HAP-1 (cell line): Measurements from ENCODE around the gene CD83.
A peak's percentile ranks its signal among the peaks of the same experiment; 100 is the strongest.
"Not testable (repeated sequence)": the region's sequence is repeated elsewhere in the genome, so short reads cannot be mapped to it uniquely, and the experiment has no call there.

Experiments
- DNase-seq, 2 experiments: peaks; one replicate each; pipeline ENCODE4 v3.0.0-alpha.2; 2016 to 2020; ENCODE audit warnings: low spot score in 2 of 2
- H3K27me3 ChIP-seq: fragments of 250-450 bp; sonication (Bioruptor Pico); 2 replicates; pipeline ENCODE4 v1.5.1; 2020; ENCODE audit warnings: low read depth, mild to moderate bottlenecking, moderate library complexity
- H3K36me3 ChIP-seq: fragments of 250-450 bp; sonication (Bioruptor Pico); replicated peaks from 2 replicates; pipeline ENCODE4 v1.5.1; 2020; ENCODE audit warnings: mild to moderate bottlenecking
- H3K4me1 ChIP-seq: fragments of 250-450 bp; sonication (Bioruptor Pico); 2 replicates; pipeline ENCODE4 v1.5.1; 2020; ENCODE audit warnings: mild to moderate bottlenecking
- H3K4me3 ChIP-seq: fragments of 250-450 bp; sonication (Bioruptor Pico); 2 replicates; pipeline ENCODE4 v1.5.1; 2020; ENCODE audit warnings: mild to moderate bottlenecking, moderate library complexity
- H3K9me3 ChIP-seq: fragments of 250-450 bp; sonication (Bioruptor Pico); 2 replicates; pipeline ENCODE4 v1.5.1; 2020; ENCODE audit warnings: mild to moderate bottlenecking, moderate library complexity
- in situ Hi-C: fragments of 300-500 bp; cut with MboI; formaldehyde crosslinking; loops from 3 replicates; pipeline ENCODE4 v1.14.3; 2020; ENCODE audit warnings: low sequenced_read_pairs, inconsistent platforms, mixed read lengths

The CD83 gene

GRCh38 chr6:14117158-14118090 lies at the start of gene CD83:
Gene CD83 (plus strand): TSS chr6:14117772. CDS start chr6:14117812, 40 bp downstream.
- Histone ChIP-seq H3K36me3 (no peaks in the 10 kb centered on the region), H3K27me3 (no peaks in the 10 kb centered on the region), H3K4me3 (peak within 1 kb of the TSS; percentile 52), H3K9me3 (no peaks in the 10 kb centered on the region), H3K4me1 (no peaks in the 10 kb centered on the region)
- peak; percentile 49 to 64 for DNase-seq
- in situ Hi-C loops: no loop called here

GRCh38 chr6:14068133-14068532 lies 49.4 kb upstream of the CD83 start:
- no peaks in the 10 kb centered on the region for H3K36me3 ChIP-seq
- no peak for DNase-seq
- no peak overlapping the region for H3K4me3 ChIP-seq
- in situ Hi-C loops: loop anchor here (5.0 to 25.0 kb wide), 2 partner anchors 156 to 731 kb away; partner anchors contain the start of gene TBC1D7
- H3K9me3 ChIP-seq: no peaks in the 10 kb centered on the region
- peaks cover 2% of the 10 kb centered on the region; the same call in 1 of the 2 replicates for H3K4me1 ChIP-seq
- H3K27me3 ChIP-seq: no peaks in the 10 kb centered on the region

- Histone ChIP-seq H3K9me3 (no peaks in the 10 kb centered on the region), H3K4me1 (peaks cover 2% of the 10 kb centered on the region; the same call in 1 of the 2 replicates), H3K36me3 (no peaks in the 10 kb centered on the region), H3K4me3 (no peak overlapping the region), H3K27me3 (no peaks in the 10 kb centered on the region)
- in situ Hi-C loops: loop anchor here (5.0 to 25.0 kb wide), 2 partner anchors 156 to 731 kb away; partner anchors contain the start of gene TBC1D7
- DNase-seq: no peak
These were observed 48.9 kb upstream of the CD83 start for GRCh38 chr6:14068623-14069022.

- in situ Hi-C loops: loop anchor here (25.0 kb wide), 1 partner anchor 733 kb away; the partner anchor contains the start of gene TBC1D7
- Histone ChIP-seq H3K36me3 (no peaks in the 10 kb centered on the region), H3K9me3 (no peaks in the 10 kb centered on the region), H3K4me1 (peaks cover 11% of the 10 kb centered on the region), H3K27me3 (no peaks in the 10 kb centered on the region), H3K4me3 (no peak overlapping the region)
- DNase-seq: no peak
These were observed 47.1 kb upstream of the CD83 start for GRCh38 chr6:14070457-14070856.

GRCh38 chr6:14072084-14072483 lies 45.5 kb upstream of the CD83 start:
- Histone ChIP-seq H3K36me3 (no peaks in the 10 kb centered on the region), H3K9me3 (no peaks in the 10 kb centered on the region), H3K4me1 (peaks cover 13% of the 10 kb centered on the region), H3K27me3 (no peaks in the 10 kb centered on the region), H3K4me3 (no peak overlapping the region)
- in situ Hi-C loops: loop anchor here (25.0 kb wide), 1 partner anchor 735 kb away; the partner anchor contains the start of gene TBC1D7
- DNase-seq: no peak

GRCh38 chr6:14073561-14074354 lies 43.8 kb upstream of the CD83 start:
- H3K4me3 ChIP-seq, DNase-seq, H3K9me3 ChIP-seq, H3K36me3 ChIP-seq, H3K27me3 ChIP-seq: not testable (repeated sequence)
- peaks cover 13% of the 10 kb centered on the region for H3K4me1 ChIP-seq
- in situ Hi-C loops: loop anchor here (25.0 kb wide), 1 partner anchor 736 kb away; the partner anchor contains the start of gene TBC1D7

GRCh38 chr6:14074476-14075094 lies 43.0 kb upstream of the CD83 start:
- Histone ChIP-seq H3K9me3 (no peaks in the 10 kb centered on the region), H3K27me3 (no peaks in the 10 kb centered on the region), H3K36me3 (no peaks in the 10 kb centered on the region), H3K4me3 (no peak overlapping the region), H3K4me1 (peaks cover 13% of the 10 kb centered on the region)
- in situ Hi-C loops: loop anchor here (25.0 kb wide), 1 partner anchor 737 kb away; the partner anchor contains the start of gene TBC1D7
- DNase-seq: no peak

- H3K36me3 ChIP-seq: no peaks in the 10 kb centered on the region
- no peaks in the 10 kb centered on the region for H3K27me3 ChIP-seq
- no peak overlapping the region; the same call in 1 of the 2 replicates for H3K4me3 ChIP-seq
- peaks cover 13% of the 10 kb centered on the region for H3K4me1 ChIP-seq
- in situ Hi-C loops: no loop called here
- peak; percentile 89 to 99 for DNase-seq
- no peaks in the 10 kb centered on the region for H3K9me3 ChIP-seq
These were observed 42.5 kb upstream of the CD83 start for GRCh38 chr6:14075095-14075503.

- no peak for DNase-seq
- Histone ChIP-seq H3K4me3 (no peak overlapping the region), H3K4me1 (peaks cover 22% of the 10 kb centered on the region), H3K36me3 (no peaks in the 10 kb centered on the region), H3K9me3 (no peaks in the 10 kb centered on the region), H3K27me3 (no peaks in the 10 kb centered on the region)
- in situ Hi-C loops: no loop called here
These were observed 40.2 kb upstream of the CD83 start for GRCh38 chr6:14077193-14077867.

GRCh38 chr6:14079433-14079832 lies 38.1 kb upstream of the CD83 start:
- in situ Hi-C loops: no loop called here
- H3K9me3 ChIP-seq: no peaks in the 10 kb centered on the region
- no peaks in the 10 kb centered on the region for H3K27me3 ChIP-seq
- H3K4me3 ChIP-seq: no peak overlapping the region
- no peak for DNase-seq
- peaks cover 20% of the 10 kb centered on the region for H3K4me1 ChIP-seq
- H3K36me3 ChIP-seq: no peaks in the 10 kb centered on the region

- in situ Hi-C loops: no loop called here
- Histone ChIP-seq H3K27me3 (no peaks in the 10 kb centered on the region), H3K4me3 (no peak overlapping the region), H3K9me3 (no peaks in the 10 kb centered on the region), H3K4me1 (peaks cover 15% of the 10 kb centered on the region), H3K36me3 (no peaks in the 10 kb centered on the region)
- no peak for DNase-seq
These were observed 37.6 kb upstream of the CD83 start for GRCh38 chr6:14079971-14080370.

- Histone ChIP-seq H3K27me3 (no peaks in the 10 kb centered on the region), H3K36me3 (no peaks in the 10 kb centered on the region), H3K4me1 (peaks cover 10% of the 10 kb centered on the region), H3K9me3 (no peaks in the 10 kb centered on the region), H3K4me3 (no peak overlapping the region)
- in situ Hi-C loops: no loop called here
- DNase-seq: peak in 1 of 2 experiments; percentile 63
These were observed 36.4 kb upstream of the CD83 start for GRCh38 chr6:14081126-14081525.

- no peak overlapping the region for H3K4me3 ChIP-seq
- H3K36me3 ChIP-seq: no peaks in the 10 kb centered on the region
- peaks cover 10% of the 10 kb centered on the region for H3K4me1 ChIP-seq
- in situ Hi-C loops: no loop called here
- no peaks in the 10 kb centered on the region; the same call in 1 of the 2 replicates for H3K27me3 ChIP-seq
- no peaks in the 10 kb centered on the region for H3K9me3 ChIP-seq
- DNase-seq: no peak
These were observed 34.8 kb upstream of the CD83 start for GRCh38 chr6:14082771-14083170.
